Endothelial cell of umbilical vein (primary cell): ENCODE data around the gene MYMK. TPM values are rescaled to one million over a fixed set of nuclear protein-coding genes. Genes with fewer than 3 reads are reported as not detected.

Source experiments
- BruUV-seq: library from RNA; stranded (reverse); fragments of 400-500 nt; replicated peaks from 2 replicates; lab custom pipeline; 2021; lab: Mats Ljungman, UMichigan
- CTCF ChIA-PET: fragments of 300-600, 350-600 bp; sonication (Branson Sonifier 250); formaldehyde crosslinking; loops from one replicate; lab custom pipeline; 2021; ENCODE audit warnings: antibody characterized with exemption, inconsistent platforms; lab: Charles Lee
- POLR2A ChIA-PET: fragments of 300-600, 350-600 bp; sonication (Branson Sonifier 250); formaldehyde crosslinking; loops from one replicate; lab custom pipeline; 2021; ENCODE audit warnings: antibody characterized with exemption, inconsistent platforms; lab: Charles Lee
- DNase-seq: peaks from one replicate; pipeline ENCODE4 v3.0.0-alpha.2; 2011; ENCODE audit warnings: low read depth, low spot score
- FAIRE-seq: peaks from 2 replicates; lab custom pipeline; 2011; peaks lifted over from hg19 to GRCh38; lab: Jason Lieb, UNC
- H2AFZ ChIP-seq: 2 replicates; pipeline ENCODE4 v1.6.0; 2012; ENCODE audit warnings: low read depth, low read length, control low read depth, inconsistent platforms
- H3K27ac ChIP-seq: 2 replicates; pipeline ENCODE4 v1.5.1; 2011; ENCODE audit warnings: low read depth, mild to moderate bottlenecking, control low read depth, low read length, moderate library complexity; ENCODE audit not compliant: insufficient read depth
- H3K27me3 ChIP-seq, 2 experiments: 2 replicates each; pipeline versions ENCODE4 v1.6.0 to v1.6.1; 2011; ENCODE audit warnings: low read length in 2 of 2, mixed read lengths in 1 of 2; ENCODE audit not compliant: control insufficient read depth in 2 of 2, insufficient read depth in 2 of 2
- H3K36me3 ChIP-seq, 2 experiments: 2 replicates in 1 of 2; 3 replicates in 1 of 2; pipeline ENCODE4 v1.5.1; 2011; ENCODE audit warnings: low read length in 2 of 2, mild to moderate bottlenecking in 1 of 2, moderate library complexity in 1 of 2; ENCODE audit not compliant: control insufficient read depth in 2 of 2, insufficient read depth in 2 of 2; ENCODE audit errors: extremely low read depth in 1 of 2
- H3K4me1 ChIP-seq: 3 replicates; pipeline ENCODE4 v1.5.1; 2011; ENCODE audit warnings: mild to moderate bottlenecking, low read length; ENCODE audit not compliant: control insufficient read depth, insufficient read depth; ENCODE audit errors: extremely low read depth
- H3K4me2 ChIP-seq: 2 replicates; pipeline ENCODE4 v1.6.1; 2011; ENCODE audit warnings: low read length, control low read depth, mixed read lengths; ENCODE audit not compliant: insufficient read depth
- H3K4me3 ChIP-seq, 3 experiments: fragments of 200-600 bp in 1 of 3; sonication (generic), shearing (Covaris generic) in 1 of 3; replicated peaks in 1 of 3; 2 replicates each; pipeline ENCODE4 v1.5.1; 2011 to 2016; ENCODE audit warnings: control low read depth in 3 of 3, low read length in 3 of 3, mild to moderate bottlenecking in 2 of 3, inconsistent platforms in 1 of 3, low read depth in 1 of 3, moderate library complexity in 1 of 3; ENCODE audit not compliant: insufficient read depth in 1 of 3
- H3K79me2 ChIP-seq: 2 replicates; pipeline ENCODE4 v1.6.0; 2012; ENCODE audit warnings: low read length, inconsistent platforms; ENCODE audit not compliant: control insufficient read depth, insufficient read depth
- H3K9ac ChIP-seq: replicated peaks from 2 replicates; pipeline ENCODE3; 2011; ENCODE audit warnings: low read length, control low read depth; ENCODE audit not compliant: insufficient read depth; ENCODE audit errors: extremely low read depth
- H3K9me1 ChIP-seq: replicated peaks from 3 replicates; pipeline ENCODE4 v1.6.0; 2011; ENCODE audit warnings: mild to moderate bottlenecking, low read length; ENCODE audit not compliant: control insufficient read depth, insufficient read depth; ENCODE audit errors: extremely low read depth
- H3K9me3 ChIP-seq: replicated peaks from 2 replicates; pipeline ENCODE4 v1.5.1; 2012; ENCODE audit warnings: low read length, inconsistent platforms; ENCODE audit not compliant: control insufficient read depth, insufficient read depth
- H4K20me1 ChIP-seq: replicated peaks from 2 replicates; pipeline ENCODE3; 2011; ENCODE audit warnings: mild to moderate bottlenecking, low read length; ENCODE audit not compliant: control insufficient read depth, insufficient read depth; ENCODE audit errors: extremely low read depth
- EZH2 ChIP-seq: IDR thresholded peaks from 2 replicates; pipeline ENCODE4 v1.6.1; 2012; ENCODE audit warnings: borderline replicate concordance, low read depth, mild to moderate bottlenecking, moderate library complexity, low read length, inconsistent platforms; ENCODE audit not compliant: severe bottlenecking
- FOS ChIP-seq: IDR thresholded peaks from 2 replicates; pipeline ENCODE4 v1.6.1; 2011; ENCODE audit warnings: mild to moderate bottlenecking, low read length, moderate library complexity, borderline replicate concordance; ENCODE audit not compliant: insufficient read depth
- GATA2 ChIP-seq: IDR thresholded peaks from 2 replicates; pipeline ENCODE4 v1.7.0; 2011; ENCODE audit warnings: low read depth, mild to moderate bottlenecking, moderate library complexity, mixed read lengths, low read length; ENCODE audit not compliant: insufficient read length, insufficient read depth
- JUN ChIP-seq: IDR thresholded peaks from 2 replicates; pipeline ENCODE4 v1.6.1; 2011; ENCODE audit warnings: borderline replicate concordance, low read depth; ENCODE audit not compliant: insufficient read length, insufficient read depth
- MAX ChIP-seq: IDR thresholded peaks from 2 replicates; pipeline ENCODE4 v1.6.1; 2011; ENCODE audit not compliant: insufficient read depth, insufficient read length
- MYC ChIP-seq: IDR thresholded peaks from one replicate; pipeline ENCODE4 v1.6.1; 2011; ENCODE audit warnings: mild to moderate bottlenecking, low read depth, low read length
- POLR2A ChIP-seq: IDR thresholded peaks from 2 replicates; pipeline ENCODE4 v1.6.1; 2012; ENCODE audit warnings: low read depth, mild to moderate bottlenecking, control low read depth, low read length
- POLR2AphosphoS5 ChIP-seq: IDR thresholded peaks from 2 replicates; pipeline ENCODE4 v1.6.1; 2012; ENCODE audit warnings: low read depth, mild to moderate bottlenecking, control low read depth, low read length, moderate library complexity; ENCODE audit not compliant: insufficient read depth
- dilution Hi-C: fragments of 300-500 bp; cut with MboI; formaldehyde crosslinking; loops from one replicate; pipeline ENCODE4 v1.15.0; 2019; ENCODE audit warnings: low sequenced_read_pairs; ENCODE audit not compliant: extremely low pct_ligation_motif_present
- intact Hi-C: fragments of 100-400 bp; cut with micrococcal nuclease; formaldehyde crosslinking; loops from one replicate; pipeline ENCODE4 v1.10.0; 2022
- polyA plus RNA-seq, 4 experiments: library from polyadenylated mRNA; depleted of rRNA in 3 of 4; stranded (reverse) in 3 of 4; unstranded in 1 of 4; fragments of >200 nt; gene quantifications; 2 replicates each; pipeline versions ENCODE4 v1.2.1 to v1.2.3, GENCODE V29; 2011 to 2012; ENCODE audit warnings: missing spikeins in 1 of 4
- total RNA-seq: library from RNA; stranded (reverse); gene quantifications from 2 replicates; pipeline ENCODE4 v1.2.3, GENCODE V29; 2021
- TF ChIP-seq, protein P1 (sequence below), 2 donors: IDR thresholded peaks; 1 replicate in 1 of 2; 2 replicates in 1 of 2; pipeline ENCODE4 v1.5.1; 2011; ENCODE audit warnings: low read length in 2 of 2, mild to moderate bottlenecking in 2 of 2, moderate library complexity in 2 of 2, control low read depth in 1 of 2, inconsistent platforms in 1 of 2, low read depth in 1 of 2; ENCODE audit not compliant: insufficient read depth in 1 of 2; ENCODE audit errors: extremely low read depth in 1 of 2

Gene MYMK
- total and polyA plus RNA-seq, 2 donors (not counting 3 experiments of a cell fraction or from before 2014, with no cell fraction given): not detected

DNA sequence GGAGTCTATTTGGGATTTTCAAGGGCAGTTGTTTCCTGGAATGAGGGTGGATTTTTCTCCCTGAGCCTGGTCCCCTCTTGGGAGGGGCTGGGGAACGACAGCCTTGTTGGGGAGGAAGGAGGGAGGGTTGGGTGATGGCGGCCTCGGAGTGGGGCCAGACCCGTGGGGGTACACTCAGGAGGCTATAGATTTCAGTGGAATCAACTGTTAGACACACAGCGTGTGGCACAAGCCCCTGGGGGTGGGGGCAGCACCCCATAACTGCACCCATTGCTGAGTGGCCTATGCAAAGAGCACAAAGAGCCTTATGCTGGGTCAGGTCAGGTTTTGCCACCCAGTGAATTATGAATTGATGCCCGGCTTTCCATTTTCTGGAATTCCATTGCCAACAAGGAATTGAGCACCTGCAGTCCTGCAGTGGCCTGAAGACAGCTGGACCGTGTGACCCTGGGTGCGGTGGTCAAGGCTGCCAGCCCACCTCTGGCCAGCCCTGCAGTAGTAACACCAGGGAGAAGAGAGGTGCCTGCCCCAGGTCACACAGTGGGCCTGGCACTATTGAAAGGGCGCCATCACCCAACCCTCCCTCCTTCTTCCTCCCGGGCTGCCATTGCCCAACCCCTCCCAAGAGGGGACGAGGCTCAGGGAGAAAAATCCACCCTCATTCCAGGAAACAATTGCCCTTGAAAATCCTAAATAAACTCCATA is 8.4 kb downstream of the MYMK start:
- POLR2A ChIA-PET: no interaction called here
- Histone ChIP-seq H3K9me1 (no peaks in the 10 kb centered on the region), H3K36me3 (no peaks in the 10 kb centered on the region), H3K4me1 (no peaks in the 10 kb centered on the region), H3K4me2 (no peak overlapping the region), H2AFZ (no peak overlapping the region), H3K27ac (no peak overlapping the region), H3K9me3 (no peaks in the 10 kb centered on the region), H3K79me2 (no peaks in the 10 kb centered on the region), H3K9ac (no peak overlapping the region), H4K20me1 (no peaks in the 10 kb centered on the region), H3K27me3 (no peaks in the 10 kb centered on the region), H3K4me3 (no peak overlapping the region)
- no TSS peak for BruUV-seq
- TF ChIP-seq JUN (no peak), GATA2 (no peak), MAX (no peak), POLR2A (no peak), FOS (no peak), POLR2AphosphoS5 (no peak), EZH2 (no peak), MYC (no peak)
- TF ChIP-seq, protein P1, sequence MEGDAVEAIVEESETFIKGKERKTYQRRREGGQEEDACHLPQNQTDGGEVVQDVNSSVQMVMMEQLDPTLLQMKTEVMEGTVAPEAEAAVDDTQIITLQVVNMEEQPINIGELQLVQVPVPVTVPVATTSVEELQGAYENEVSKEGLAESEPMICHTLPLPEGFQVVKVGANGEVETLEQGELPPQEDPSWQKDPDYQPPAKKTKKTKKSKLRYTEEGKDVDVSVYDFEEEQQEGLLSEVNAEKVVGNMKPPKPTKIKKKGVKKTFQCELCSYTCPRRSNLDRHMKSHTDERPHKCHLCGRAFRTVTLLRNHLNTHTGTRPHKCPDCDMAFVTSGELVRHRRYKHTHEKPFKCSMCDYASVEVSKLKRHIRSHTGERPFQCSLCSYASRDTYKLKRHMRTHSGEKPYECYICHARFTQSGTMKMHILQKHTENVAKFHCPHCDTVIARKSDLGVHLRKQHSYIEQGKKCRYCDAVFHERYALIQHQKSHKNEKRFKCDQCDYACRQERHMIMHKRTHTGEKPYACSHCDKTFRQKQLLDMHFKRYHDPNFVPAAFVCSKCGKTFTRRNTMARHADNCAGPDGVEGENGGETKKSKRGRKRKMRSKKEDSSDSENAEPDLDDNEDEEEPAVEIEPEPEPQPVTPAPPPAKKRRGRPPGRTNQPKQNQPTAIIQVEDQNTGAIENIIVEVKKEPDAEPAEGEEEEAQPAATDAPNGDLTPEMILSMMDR (IDR thresholded peaks at IDR 0.05; ENCODE audit: extremely low read depth in 1 of 2, insufficient read depth in 1 of 2, low read depth in 1 of 2, low read length in 2 of 2): no peak
- intact Hi-C loops: no loop called here
- DNase-seq (no peak), FAIRE-seq (no peak)
- CTCF ChIA-PET: no interaction called here
- dilution Hi-C loops: no loop called here
